ENCODE data around the gene MSI2. TPM values are rescaled to one million over a fixed set of nuclear protein-coding genes. Genes with fewer than 3 reads are reported as not detected.
A peak's percentile ranks its signal among the peaks of the same experiment; 100 is the strongest.

MSI2 gene
- total RNA-seq (2014; rRNA removed; shearing (Covaris generic)): 34.0 and 41.8 TPM in 2 replicates
- 18.9 and 19.1 TPM in 2 replicates for polyA plus RNA-seq (2016; fragmentation: Nextera tagmentation; extraction: Ambion mirVana)
- long read RNA-seq, partial matches to known transcripts: 1 of 4 reads
- long read RNA-seq, other reads (novel, unspliced or antisense): 3 of 4 reads

DNA sequence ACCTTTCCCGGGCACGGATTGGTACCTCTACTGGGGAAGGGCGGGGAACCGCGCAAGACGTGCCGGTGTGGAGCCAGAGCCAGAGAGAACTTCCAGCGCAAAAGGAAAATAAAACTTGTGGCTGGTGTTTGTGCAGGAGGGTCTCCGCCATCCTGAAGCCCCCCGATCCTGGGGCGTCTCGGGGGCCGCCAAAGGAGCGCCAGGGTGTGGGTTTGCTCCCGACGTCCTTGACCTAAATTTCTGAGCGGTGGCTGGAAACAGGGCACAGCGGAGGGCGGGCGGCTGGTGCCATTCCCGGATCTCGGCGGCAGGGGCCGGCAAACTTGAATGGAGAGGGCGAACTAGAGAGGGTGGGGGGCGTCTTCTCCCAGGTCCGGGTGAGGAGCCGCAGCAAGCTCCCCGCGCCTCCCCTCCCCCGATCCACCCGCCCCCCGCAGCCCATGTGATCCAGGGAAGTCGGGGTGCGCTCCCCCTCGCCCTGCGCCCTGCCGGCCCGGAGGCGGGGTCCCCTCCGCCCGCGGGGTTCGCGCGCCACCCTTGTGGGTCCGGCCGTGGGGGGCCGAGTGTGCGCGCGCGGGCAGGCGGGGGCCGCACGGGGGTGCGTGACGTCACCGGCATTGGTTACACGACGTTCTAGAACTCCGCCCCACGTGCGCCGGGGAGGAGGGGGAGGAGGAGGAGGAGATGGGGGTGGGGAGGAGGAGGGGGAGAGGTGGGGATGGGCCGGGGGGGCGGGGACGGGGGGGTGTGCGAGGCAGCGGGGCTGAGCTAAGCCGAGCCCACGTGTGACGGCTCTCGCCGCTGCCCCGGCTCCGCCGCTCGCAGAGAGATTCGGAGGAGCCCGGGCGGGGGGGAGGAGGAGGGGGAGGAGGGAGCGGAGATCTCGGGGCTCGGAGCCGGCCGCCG is at the start of gene MSI2:
Gene MSI2, plus strand, starts transcription at position 748 of the 906 bp plus-strand sequence. CDS start 220 bp downstream, outside the sequence.
- TF ChIP-seq ZNF331 (CRISPR knock-in tag; IDR thresholded peaks at IDR 0.05; ENCODE audit: low read depth) (no peak), EZH2 (IDR thresholded peaks at IDR 0.05; ENCODE audit: low read depth, unreplicated experiment) (no peak), POLR2AphosphoS5 (IDR thresholded peaks at IDR 0.05; ENCODE audit: low read depth) (0 out of 2 replicates have a peak, but pooled peaks have one; percentile 30), CREB1 (CRISPR knock-in tag; IDR thresholded peaks at IDR 0.05; ENCODE audit: low read depth) (peak; percentile 95)
- ATAC-seq: peak; percentile 62
- H3K36me3 ChIP-seq (ENCODE audit: insufficient read depth): no peaks in the 10 kb centered on the region
- peak within 1 kb of the TSS; percentile 86 for H3K4me3 ChIP-seq
- Mint-ChIP-seq H3K4me1 (peaks cover 43% of the 10 kb centered on the region), H3K4me3 (peak within 1 kb of the TSS; percentile 87), H3K36me3 (ENCODE audit: low read depth) (peaks cover 7% of the 10 kb centered on the region), H3K27me3 (ENCODE audit: insufficient read depth, low read depth, poor library complexity) (peaks cover 12% of the 10 kb centered on the region), H3K27ac (peak within 1 kb of the TSS; percentile 71), H3K9me3 (peaks cover 5% of the 10 kb centered on the region; the same call in 1 of the 3 replicates)
- H3K4me2 ChIP-seq: peak within 1 kb of the TSS; percentile 96
- H3K9me2 ChIP-seq (ENCODE audit: insufficient read depth): no peaks in the 10 kb centered on the region
- peak within 1 kb of the TSS; percentile 98 for H2AFZ ChIP-seq
- peak; percentile 85 for DNase-seq (ENCODE audit: low spot score)
- peaks cover 50% of the 10 kb centered on the region for H3K27me3 ChIP-seq (ENCODE audit: insufficient read depth)
- peaks cover 11% of the 10 kb centered on the region for H4K20me1 ChIP-seq (replicated peaks; ENCODE audit: insufficient read depth)
- no peak within 1 kb of the TSS; the same call in 1 of the 2 replicates for H3K27ac ChIP-seq (ENCODE audit: low read depth)
- peaks cover 37% of the 10 kb centered on the region for H3K4me1 ChIP-seq (ENCODE audit: insufficient read depth)
- H3K79me2 ChIP-seq (replicated peaks; ENCODE audit: insufficient read depth): no peaks in the 10 kb centered on the region; the same call in 1 of the 2 replicates
- 0 out of 2 replicates have a peak, but pooled peaks cover 3% of the 10 kb centered on the region for H3F3A ChIP-seq (replicated peaks; ENCODE audit: low read depth)

DNA sequence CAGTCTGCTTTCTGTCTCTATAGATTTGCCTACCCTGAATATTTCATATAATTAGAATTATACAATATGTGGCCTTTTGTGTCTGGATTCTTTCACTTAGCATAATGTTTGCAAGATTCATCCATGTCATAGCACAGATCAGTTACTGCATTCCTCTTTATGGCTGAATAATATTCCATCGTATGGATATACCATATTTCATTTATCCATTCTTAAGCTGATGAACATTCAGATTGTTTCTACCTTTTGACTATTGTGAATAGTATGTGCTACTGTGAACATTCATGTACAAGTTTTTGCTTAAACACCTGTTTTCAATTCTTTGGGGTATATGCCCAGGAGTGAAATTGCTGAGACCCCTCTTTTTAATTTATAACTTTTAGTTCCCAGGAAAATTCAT is 49.4 kb upstream of the MSI2 start:
- H3F3A ChIP-seq (replicated peaks; ENCODE audit: low read depth): no peaks in the 10 kb centered on the region
- no peak overlapping the region for H2AFZ ChIP-seq
- H4K20me1 ChIP-seq (replicated peaks; ENCODE audit: insufficient read depth): no peaks in the 10 kb centered on the region
- H3K27me3 Mint-ChIP-seq (ENCODE audit: insufficient read depth, low read depth, poor library complexity): no peaks in the 10 kb centered on the region
- H3K36me3 Mint-ChIP-seq (ENCODE audit: low read depth): no peaks in the 10 kb centered on the region
- no peak overlapping the region for H3K4me3 ChIP-seq
- H3K27ac ChIP-seq (ENCODE audit: low read depth): no peak overlapping the region
- H3K4me1 Mint-ChIP-seq: peaks cover 3% of the 10 kb centered on the region; the same call in 1 of the 3 replicates
- no peaks in the 10 kb centered on the region for H3K27me3 ChIP-seq (ENCODE audit: insufficient read depth)
- no peak overlapping the region for H3K4me3 Mint-ChIP-seq
- no peak overlapping the region for H3K27ac Mint-ChIP-seq
- H3K9me3 Mint-ChIP-seq: peaks cover 21% of the 10 kb centered on the region; the same call in 2 of the 3 replicates
- no peak for ATAC-seq
- no peak for DNase-seq (ENCODE audit: low spot score)
- no peaks in the 10 kb centered on the region for H3K79me2 ChIP-seq (replicated peaks; ENCODE audit: insufficient read depth)
- H3K36me3 ChIP-seq (ENCODE audit: insufficient read depth): no peaks in the 10 kb centered on the region
- H3K4me1 ChIP-seq (ENCODE audit: insufficient read depth): no peaks in the 10 kb centered on the region
- H3K4me2 ChIP-seq: no peak overlapping the region
- H3K9me2 ChIP-seq (ENCODE audit: insufficient read depth): peaks cover 8% of the 10 kb centered on the region; the same call in 1 of the 2 replicates
- TF ChIP-seq, protein P1, sequence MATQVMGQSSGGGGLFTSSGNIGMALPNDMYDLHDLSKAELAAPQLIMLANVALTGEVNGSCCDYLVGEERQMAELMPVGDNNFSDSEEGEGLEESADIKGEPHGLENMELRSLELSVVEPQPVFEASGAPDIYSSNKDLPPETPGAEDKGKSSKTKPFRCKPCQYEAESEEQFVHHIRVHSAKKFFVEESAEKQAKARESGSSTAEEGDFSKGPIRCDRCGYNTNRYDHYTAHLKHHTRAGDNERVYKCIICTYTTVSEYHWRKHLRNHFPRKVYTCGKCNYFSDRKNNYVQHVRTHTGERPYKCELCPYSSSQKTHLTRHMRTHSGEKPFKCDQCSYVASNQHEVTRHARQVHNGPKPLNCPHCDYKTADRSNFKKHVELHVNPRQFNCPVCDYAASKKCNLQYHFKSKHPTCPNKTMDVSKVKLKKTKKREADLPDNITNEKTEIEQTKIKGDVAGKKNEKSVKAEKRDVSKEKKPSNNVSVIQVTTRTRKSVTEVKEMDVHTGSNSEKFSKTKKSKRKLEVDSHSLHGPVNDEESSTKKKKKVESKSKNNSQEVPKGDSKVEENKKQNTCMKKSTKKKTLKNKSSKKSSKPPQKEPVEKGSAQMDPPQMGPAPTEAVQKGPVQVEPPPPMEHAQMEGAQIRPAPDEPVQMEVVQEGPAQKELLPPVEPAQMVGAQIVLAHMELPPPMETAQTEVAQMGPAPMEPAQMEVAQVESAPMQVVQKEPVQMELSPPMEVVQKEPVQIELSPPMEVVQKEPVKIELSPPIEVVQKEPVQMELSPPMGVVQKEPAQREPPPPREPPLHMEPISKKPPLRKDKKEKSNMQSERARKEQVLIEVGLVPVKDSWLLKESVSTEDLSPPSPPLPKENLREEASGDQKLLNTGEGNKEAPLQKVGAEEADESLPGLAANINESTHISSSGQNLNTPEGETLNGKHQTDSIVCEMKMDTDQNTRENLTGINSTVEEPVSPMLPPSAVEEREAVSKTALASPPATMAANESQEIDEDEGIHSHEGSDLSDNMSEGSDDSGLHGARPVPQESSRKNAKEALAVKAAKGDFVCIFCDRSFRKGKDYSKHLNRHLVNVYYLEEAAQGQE (IDR thresholded peaks at IDR 0.05; ENCODE audit: unreplicated experiment): no peak
- TF ChIP-seq CREB1 (CRISPR knock-in tag; IDR thresholded peaks at IDR 0.05; ENCODE audit: low read depth): no peak
- no peak for TF ChIP-seq ZNF114 (CRISPR knock-in tag; IDR thresholded peaks at IDR 0.05)
- TF ChIP-seq POLR2AphosphoS5 (IDR thresholded peaks at IDR 0.05; ENCODE audit: low read depth): no peak
- TF ChIP-seq, protein P2, sequence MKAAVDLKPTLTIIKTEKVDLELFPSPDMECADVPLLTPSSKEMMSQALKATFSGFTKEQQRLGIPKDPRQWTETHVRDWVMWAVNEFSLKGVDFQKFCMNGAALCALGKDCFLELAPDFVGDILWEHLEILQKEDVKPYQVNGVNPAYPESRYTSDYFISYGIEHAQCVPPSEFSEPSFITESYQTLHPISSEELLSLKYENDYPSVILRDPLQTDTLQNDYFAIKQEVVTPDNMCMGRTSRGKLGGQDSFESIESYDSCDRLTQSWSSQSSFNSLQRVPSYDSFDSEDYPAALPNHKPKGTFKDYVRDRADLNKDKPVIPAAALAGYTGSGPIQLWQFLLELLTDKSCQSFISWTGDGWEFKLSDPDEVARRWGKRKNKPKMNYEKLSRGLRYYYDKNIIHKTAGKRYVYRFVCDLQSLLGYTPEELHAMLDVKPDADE (IDR thresholded peaks at IDR 0.05): no peak
- TF ChIP-seq EZH2 (IDR thresholded peaks at IDR 0.05; ENCODE audit: low read depth, unreplicated experiment): no peak
- TF ChIP-seq JUNB (IDR thresholded peaks at IDR 0.05; ENCODE audit: unreplicated experiment): no peak
- TF ChIP-seq STAT1 (IDR thresholded peaks at IDR 0.05; ENCODE audit: unreplicated experiment): no peak

Data from GM23338 (cell line).